ENCODE results near the gene TNFRSF6B. TPM values are rescaled to one million over a fixed set of nuclear protein-coding genes. Genes with fewer than 3 reads are reported as not detected.
"Not testable (repeated sequence)": the region's sequence is repeated elsewhere in the genome, so short reads cannot be mapped to it uniquely, and the experiment has no call there.

TNFRSF6B gene
- total RNA-seq, 1 donor from 2014 or later = 0.64 TPM

DNA sequence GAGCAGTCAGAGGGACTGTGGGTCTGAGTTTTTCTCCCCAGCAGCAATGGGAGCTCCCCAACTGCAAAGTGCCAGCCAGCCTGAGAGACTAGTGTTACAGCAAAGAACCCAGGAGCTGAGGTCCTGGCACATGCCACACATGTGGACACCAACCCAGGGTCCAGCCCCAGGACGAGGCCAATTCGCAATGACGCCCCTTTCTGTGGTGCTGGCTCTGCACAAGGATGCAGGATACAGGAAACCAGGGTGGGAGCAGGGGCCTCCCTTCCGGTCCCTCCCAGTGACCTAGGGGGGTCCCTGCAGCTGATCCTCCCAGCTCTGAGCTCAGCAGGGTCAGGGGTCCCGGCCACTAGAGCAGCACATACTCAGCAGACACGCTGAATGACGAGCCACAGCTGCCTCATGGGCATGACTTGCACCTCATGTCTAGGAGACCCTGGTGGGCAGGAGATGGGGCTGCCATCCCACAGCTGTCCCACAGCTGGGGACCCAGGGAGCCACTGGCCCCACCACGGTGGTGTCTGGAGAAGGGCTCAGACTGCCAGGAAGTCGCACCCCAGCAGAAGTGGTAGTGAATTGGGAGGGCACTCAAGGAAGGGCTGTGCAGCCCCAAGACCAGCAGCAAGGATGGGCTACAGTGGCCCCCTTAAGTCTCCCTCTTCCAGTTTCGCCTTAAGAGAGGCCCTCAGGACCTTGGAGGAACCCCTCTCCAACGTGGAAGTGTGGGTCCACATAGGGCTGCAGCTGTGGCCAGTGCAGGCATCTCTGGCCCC lies 7.7 kb downstream of the TNFRSF6B start:
- intact Hi-C loops (cut with micrococcal nuclease) = no loop called here
- ATAC-seq = no peak
- DNase-seq = peak; percentile 18

DNA sequence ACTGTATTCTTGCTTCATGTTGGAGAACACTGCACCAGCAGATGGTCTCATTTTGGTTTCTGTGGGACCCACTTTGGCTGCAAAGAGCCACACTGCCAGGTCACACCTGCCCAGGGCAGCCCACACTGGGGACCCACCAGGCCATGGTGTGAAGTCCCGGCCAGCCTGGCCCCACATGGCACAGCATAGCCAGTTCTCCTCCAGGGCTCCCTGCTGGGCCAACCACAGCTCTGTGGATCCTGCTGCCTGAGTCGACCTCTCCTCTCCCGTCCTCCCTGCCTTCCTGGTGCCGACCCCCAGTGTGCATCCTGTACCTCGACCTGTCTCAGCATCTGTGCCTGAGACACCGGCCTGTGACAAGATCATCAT lies 8.3 kb downstream of the TNFRSF6B start:
- ATAC-seq = no peak
- intact Hi-C loops (cut with micrococcal nuclease) = no loop called here
- DNase-seq = peak; percentile 20

DNA sequence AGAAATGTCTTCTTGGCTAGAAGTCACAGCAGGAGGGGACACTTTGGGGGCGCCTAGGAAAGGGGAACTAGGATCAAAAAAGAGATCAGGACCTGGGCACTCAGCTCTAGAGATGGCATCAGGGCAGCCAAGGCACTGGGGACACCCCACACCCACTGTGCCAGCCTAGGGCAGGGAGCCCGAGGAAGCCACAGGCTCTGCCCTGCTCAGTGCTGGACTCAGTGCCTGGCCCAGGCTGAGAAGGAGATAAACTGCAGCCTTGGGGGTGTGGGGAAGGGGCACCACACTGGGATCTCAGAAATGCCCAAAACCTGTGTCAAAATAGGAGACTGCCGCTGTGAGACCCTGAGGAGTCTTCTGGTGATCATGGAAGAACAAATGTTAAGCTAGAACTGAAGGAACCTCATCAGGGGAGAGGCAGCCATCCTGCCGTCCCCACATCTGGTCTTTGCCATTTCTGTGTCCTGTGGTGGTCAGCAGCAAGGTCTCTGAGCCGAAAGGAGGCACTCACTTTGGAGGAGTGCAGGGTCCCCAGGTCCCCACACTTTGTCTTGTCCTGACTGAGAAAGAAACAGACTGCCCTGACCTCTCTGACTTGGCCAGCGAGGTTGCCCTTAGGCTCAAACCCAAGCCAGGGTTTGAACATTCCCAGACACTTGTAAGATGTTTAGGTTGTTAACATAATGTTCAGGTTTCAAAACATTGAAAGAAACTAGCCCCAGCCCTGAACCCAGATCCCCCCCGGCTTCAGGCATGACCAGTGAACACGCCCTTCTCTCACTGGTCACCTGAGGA lies 9.0 kb downstream of the TNFRSF6B start:
- DNase-seq = peak; percentile 18
- intact Hi-C loops (cut with micrococcal nuclease) = no loop called here

DNA sequence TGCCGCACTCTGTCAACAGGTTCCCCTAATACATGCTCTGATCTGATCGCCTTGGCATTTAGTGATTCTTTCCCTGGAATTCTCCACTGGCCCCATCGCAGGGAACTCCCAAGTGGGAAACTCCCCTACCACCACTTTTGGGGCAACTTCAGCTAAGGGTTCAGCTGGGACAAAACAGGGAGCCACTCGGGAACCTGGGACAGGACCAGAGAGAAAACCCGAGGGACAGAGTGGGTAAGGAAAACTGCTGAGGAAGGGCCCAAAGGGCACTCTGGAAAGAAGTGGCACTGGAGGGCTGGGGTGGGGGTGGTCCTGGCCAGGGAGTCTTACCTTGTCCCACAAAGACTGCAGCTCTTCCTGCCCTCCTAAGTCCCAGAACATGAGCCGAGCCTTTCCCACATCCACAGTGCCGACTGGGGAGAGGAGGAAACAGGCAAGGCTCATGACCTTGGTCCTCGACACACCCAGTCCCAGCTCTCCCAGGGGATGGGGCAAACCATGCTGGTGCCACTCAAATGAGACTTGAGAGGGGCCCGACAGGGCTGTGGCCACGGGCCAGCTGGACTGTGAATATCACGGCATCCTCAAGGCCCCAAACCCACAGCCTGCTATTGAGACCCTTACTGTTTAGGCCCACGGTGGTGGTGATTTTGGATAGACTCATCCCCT lies 9.7 kb downstream of the TNFRSF6B start:
- DNase-seq (peak; percentile 30), ATAC-seq (no peak)
- intact Hi-C loops (cut with micrococcal nuclease) = no loop called here

More for the DNA sequence above, 9.0 kb downstream of the TNFRSF6B start:
- no peak for ATAC-seq

DNA sequence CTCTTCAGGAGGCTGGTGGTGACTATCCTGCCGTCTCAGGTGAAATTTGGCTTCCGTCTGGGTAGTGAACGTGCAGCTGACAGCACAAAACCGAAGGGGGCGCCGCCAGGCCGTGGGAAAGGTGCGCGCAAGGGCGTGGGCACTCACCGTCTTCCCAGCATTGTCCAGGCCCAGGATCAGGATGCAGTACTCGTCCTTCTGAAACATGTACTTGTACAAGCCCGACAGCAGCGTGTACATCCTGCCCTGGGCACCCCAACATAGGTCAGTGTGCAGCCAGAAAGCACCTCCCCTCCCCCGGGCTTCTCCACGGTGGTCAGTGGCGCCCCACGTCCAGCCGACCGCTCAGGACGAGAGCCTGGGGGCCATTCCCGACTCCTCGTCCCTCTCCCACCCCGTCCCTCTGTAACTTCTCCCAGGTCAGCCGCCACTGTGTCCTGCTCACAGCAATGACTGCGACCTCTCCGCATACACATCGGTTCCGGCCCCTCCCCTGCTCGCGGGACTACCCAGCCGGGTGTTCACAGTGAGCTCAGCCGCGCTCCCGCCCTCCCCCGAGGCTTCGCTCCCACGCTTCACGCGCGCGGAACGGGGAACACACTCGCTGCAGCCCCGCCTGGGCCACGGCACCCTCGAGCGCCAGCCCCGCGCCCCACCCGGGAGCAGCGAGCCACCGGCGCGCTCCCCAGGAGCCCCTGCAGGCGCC lies 10.6 kb downstream of the TNFRSF6B start:
- DNase-seq = peak; percentile 56
- ATAC-seq = peak; percentile 29
- intact Hi-C loops (cut with micrococcal nuclease) = no loop called here

DNA sequence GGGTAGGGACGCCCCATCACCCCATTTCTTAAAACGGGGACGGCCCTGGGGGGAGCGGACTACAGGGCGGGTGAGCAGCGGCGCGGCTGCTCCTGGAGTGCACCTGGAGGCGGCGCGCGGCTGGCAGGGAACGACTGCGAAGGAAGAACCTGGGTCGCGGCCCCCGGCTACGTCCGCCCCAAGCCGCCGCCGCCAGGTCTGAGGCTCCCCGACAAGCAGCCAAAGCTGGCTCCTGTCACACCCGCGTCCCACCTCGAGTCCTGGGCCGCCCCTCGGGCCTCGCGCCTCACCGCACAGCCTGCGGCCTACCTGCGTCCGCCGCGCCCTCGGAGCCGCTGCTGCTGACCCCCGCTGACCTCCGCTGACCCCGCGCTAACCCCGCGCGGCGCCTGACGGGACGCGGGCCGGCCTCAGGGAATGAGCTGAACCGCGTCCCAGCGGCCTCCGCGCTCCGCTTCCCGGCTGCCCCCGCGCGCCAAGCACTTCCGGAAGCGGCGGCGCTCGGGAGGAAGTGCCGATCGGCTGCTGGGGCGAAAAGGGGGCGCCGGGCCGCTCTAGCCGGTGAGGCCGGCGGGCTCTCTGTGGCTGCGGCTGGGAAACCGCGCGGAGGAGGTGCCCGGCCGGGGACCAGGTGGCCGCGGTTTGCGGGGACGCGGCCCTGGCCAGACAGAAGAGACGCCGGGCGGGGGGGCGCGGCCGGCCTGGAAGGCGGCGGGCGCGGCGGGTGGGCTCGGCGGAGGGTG lies 11.3 kb downstream of the TNFRSF6B start, which contains the start of the genes ARFRP1 and ZGPAT:
TSS of gene ARFRP1 (minus strand) at position 419 of the 743 bp plus-strand sequence. CDS start 885 bp downstream, outside the sequence.
TSS of gene ZGPAT (plus strand) at position 482 of the 743 bp plus-strand sequence. CDS start 542 bp downstream, outside the sequence.
- peak; percentile 96 for DNase-seq
- peak; percentile 97 for ATAC-seq
- intact Hi-C loops (cut with micrococcal nuclease) = no loop called here

DNA sequence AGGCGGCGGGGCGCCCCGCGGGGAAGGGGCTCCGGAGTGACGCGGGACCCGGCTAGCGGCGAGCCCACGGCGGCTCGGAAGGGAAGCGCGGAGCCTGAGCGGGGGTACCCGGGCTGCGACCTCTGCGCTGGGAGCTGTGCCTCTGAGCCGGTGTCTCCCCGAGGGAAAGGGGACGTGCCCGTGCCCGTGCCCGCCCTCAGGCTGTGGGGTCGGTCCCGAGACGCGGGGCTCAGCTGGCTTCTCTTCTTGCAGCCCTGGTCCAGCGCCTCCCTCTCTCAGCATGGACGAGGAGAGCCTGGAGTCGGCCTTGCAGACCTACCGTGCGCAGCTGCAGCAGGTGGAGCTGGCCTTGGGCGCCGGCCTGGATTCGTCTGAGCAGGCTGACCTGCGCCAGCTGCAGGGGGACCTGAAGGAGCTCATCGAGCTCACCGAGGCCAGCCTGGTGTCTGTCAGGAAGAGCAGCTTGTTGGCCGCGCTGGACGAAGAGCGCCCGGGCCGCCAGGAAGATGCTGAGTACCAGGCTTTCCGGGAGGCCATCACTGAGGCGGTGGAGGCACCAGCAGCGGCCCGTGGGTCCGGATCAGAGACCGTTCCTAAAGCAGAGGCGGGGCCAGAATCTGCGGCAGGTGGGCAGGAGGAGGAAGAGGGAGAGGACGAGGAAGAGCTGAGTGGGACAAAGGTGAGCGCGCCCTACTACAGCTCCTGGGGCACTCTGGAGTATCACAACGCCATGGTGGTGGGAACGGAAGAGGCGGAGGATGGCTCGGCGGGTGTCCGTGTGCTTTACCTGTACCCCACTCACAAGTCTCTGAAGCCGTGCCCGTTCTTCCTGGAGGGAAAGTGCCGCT lies 12.1 kb downstream of the TNFRSF6B start:
- ATAC-seq (no peak), DNase-seq (peak; percentile 31)
- intact Hi-C loops (cut with micrococcal nuclease) = no loop called here

DNA sequence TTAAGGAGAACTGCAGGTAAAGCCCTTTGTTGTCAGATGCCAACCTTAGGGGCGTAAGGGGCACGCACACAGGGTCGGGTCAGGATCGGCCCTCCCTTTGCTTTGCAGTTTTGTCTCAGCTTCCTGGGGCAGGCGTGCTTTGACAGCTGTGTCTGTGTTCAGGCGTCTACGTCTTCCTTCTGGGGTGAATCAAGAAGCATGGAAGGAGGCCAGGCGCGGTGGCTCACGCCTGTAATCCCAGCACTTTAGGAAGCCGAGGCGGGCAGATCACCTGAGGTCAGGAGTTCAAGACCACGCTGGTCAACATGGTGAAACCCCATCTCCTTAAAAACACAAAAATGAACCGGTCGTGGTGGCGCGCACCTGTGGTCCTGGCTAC lies 12.7 kb downstream of the TNFRSF6B start:
- intact Hi-C loops (cut with micrococcal nuclease) = no loop called here
- DNase-seq = peak; percentile 27
- ATAC-seq = no peak

DNA sequence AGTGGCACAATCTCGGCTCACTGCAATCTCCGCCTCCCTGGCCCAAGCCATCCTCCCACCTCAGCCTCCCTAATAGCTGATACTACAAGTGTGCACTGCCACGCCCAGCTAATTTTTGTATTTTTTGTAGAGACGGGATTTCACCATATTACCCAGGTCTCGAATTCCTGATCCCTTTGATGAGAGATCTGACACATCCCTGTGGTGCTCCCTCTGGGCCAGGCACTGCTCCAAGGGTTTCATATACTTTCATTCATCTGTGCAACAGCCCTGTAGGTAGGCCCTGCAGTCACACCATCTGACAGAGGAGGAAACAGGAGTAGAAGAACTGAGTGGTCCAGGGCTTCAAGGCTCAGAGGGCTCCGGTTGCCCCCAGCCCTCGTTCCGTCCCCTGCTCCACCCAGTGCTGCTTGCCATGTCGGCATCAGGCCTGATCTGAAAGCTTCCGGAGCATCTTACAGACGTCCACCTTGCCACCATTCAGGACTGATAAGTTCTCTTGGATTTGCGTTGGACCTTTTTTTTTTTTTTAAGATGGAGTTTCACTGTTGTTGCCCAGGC lies 14.7 kb downstream of the TNFRSF6B start:
- ATAC-seq = no peak
- DNase-seq = peak; percentile 16
- intact Hi-C loops (cut with micrococcal nuclease) = no loop called here

DNA sequence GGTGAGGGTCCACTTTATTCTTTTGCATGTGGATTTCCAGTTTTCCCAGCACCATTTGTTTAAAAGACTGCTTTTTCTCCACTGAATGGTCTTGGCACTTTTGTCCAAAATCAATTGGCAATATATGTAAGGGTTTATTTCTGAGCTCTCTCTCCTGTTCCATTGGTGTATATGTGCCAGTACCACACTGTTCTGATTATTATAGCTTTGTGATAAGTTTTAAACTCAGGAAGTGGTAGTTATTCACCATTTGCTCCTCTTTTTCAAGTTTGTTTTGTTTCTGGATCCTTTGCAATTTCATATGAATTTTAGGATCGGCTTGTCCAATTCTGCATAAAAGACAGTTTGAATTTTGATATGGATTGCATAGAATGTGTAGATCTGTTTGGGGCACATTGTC lies 15.7 kb downstream of the TNFRSF6B start:
- intact Hi-C loops (cut with micrococcal nuclease) = no loop called here
- ATAC-seq = no peak
- no peak for DNase-seq

DNA sequence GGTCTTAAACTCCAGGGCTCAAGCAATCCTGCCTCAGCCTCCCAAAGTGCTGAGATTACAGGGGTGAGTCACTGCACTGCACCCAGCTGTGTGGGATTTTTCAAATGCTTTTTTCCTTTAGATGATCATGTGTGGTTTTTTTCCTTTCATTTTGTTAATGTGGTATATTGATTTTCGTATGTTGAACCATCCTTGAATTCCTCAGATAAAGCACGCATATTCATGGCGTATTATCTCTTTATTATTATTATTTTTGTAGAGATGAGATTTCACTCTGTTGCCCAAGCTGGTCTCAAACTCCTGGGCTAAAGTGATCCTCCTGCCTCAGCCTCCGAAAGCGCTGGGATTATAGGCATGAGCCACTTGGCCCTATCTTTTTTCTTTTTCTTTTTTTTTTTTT lies 18.4 kb downstream of the TNFRSF6B start:
- DNase-seq = no peak
- no peak for ATAC-seq
- intact Hi-C loops (cut with micrococcal nuclease) = no loop called here

DNA sequence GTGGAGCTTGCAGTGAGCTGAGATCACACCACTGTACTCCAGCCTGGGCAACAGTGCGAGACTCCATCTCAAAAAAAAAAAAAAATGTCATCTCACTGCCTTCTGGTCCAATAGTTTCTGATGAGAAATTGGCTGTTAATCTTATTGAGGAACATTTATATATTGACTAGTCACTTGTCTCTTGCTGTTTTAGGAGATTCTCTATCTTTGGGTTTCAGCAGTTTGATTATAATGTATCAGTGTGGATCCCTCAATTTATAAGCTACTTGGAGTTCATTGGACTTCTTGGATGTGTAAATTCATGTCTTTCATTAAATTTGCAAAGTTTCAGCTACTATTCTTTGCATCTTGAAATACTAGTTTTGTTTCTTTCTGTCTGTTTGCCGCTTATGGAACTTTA lies 22.5 kb downstream of the TNFRSF6B start:
- no peak for ATAC-seq
- intact Hi-C loops (cut with micrococcal nuclease) = no loop called here

DNA sequence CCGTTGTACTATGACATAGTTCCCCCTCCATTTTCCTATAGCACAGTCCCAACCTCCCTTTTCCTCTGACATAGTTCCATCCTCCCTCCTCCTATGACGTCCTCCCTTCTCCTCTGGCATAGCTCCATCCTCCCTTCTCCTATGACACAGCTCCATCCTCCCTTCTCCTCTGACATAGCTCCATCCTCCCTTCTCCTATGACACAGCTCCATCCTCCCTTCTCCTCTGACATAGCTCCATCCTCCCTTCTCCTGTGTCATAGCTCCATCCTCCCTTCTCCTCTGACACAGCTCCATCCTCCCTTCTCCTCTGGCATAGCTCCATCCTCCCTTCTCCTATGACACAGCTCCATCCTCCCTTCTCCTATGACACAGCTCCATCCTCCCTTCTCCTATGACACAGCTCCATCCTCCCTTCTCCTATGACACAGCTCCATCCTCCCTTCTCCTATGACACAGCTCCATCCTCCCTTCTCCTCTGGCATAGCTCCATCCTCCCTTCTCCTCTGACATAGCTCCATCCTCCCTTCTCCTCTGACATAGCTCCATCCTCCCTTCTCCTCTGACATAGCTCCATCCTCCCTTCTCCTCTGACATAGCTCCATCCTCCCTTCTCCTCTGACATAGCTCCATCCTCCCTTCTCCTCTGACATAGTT lies 26.6 kb downstream of the TNFRSF6B start:
- intact Hi-C loops (cut with micrococcal nuclease); DNase-seq; ATAC-seq: not testable (repeated sequence)

More for the DNA sequence above, 22.5 kb downstream of the TNFRSF6B start:
- DNase-seq = no peak

DNA sequence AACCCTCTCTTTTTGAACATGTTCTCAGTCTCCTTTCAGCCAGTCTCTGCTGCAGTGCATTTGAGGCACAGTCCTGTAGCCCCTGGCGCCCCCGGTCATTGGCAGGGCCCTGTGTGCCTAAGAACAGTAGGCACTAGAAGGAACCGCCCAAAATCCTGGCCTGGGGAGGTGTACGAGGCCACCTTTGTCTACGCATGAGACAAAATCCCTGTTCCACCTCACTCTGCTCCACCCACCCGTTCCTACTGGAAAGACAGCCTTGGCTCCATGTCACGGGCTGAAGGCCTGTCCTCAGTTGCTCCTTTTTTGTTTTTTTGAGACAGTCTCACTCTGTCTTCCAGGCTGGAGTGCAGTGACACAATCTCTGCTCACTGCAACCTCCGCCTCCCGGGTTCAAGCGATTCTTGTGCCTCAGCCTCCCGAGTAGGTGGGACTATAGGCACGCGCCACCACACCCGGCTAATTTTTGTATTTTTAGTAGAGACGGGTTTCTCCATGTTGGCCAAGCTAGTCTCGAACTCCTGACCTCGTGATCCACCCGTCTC lies 33.8 kb downstream of the TNFRSF6B start:
- ATAC-seq; DNase-seq; intact Hi-C loops (cut with micrococcal nuclease): not testable (repeated sequence)

DNA sequence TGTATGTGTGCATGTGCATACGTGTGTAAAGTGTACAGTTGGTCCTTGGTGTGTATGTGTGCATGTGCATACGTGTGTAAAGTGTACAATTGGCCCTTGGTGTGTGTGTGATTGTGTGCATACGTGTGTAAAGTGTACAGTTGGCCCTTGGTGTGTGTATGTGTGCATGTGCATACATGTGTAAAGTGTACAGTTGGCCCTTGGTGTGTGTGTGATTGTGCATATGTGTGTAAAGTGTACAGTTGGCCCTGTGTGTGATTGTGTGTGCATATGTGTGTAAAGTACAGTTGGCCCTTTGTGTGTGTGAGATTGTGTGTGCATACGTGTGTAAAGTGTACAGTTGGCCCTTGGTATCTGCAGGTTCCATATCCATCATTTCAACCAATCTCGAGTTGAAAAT lies 35.0 kb downstream of the TNFRSF6B start:
- ATAC-seq (no peak), DNase-seq (no peak)
- intact Hi-C loops (cut with micrococcal nuclease) = no loop called here

Data from left ventricle myocardium superior (tissue), 1 donor.